KOPT-K1 (cell line): Measurements from ENCODE around the gene ST14.
"Not testable (repeated sequence)": the region's sequence is repeated elsewhere in the genome, so short reads cannot be mapped to it uniquely, and the experiment has no call there.

ENCODE experiments used
- H3K27ac ChIP-seq: fragments of 200-600 bp; sonication (generic); 2 replicates; pipeline ENCODE4 v1.5.1; 2016; ENCODE audit warnings: antibody characterized with exemption, mild to moderate bottlenecking, low read depth, low read length; ENCODE audit not compliant: poor library complexity, severe bottlenecking
- H3K36me3 ChIP-seq: fragments of 200-600 bp; sonication (generic); 2 replicates; pipeline ENCODE4 v1.5.1; 2017; ENCODE audit warnings: antibody characterized with exemption, mild to moderate bottlenecking, low read length, moderate library complexity; ENCODE audit not compliant: insufficient read depth
- H3K9me3 ChIP-seq: fragments of 200-600 bp; sonication (generic); 2 replicates; pipeline ENCODE4 v1.5.1; 2017; ENCODE audit warnings: antibody characterized with exemption, low read length, mild to moderate bottlenecking; ENCODE audit not compliant: insufficient read depth, poor library complexity, severe bottlenecking

ST14 gene

DNA sequence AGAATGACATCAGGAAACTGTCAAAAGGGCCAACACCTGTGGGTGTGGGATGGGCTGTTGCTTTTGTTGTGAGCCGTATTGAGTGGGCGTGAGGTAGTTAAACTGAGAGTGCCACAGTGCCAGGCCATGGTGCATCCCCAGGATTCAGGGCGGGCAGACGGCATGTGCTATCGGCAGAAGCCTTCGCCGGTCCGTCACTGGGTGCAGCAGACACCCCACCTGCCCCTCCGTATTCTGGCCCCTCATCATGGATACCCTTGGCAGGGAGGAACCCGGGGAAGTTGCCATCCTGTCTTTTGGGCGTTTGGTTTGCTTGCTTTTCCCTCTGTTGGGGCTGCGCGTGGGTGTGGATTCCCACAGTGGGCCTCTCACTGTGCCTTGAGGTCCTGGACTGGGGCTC lies 27.5 kb downstream of the ST14 start:
- H3K27ac ChIP-seq = no peak overlapping the region
- H3K36me3 ChIP-seq = no peaks in the 10 kb centered on the region
- H3K9me3 ChIP-seq = no peaks in the 10 kb centered on the region

GRCh38 chr11:130188047-130188446 lies 28.5 kb downstream of the ST14 start:
- Histone ChIP-seq H3K9me3 (no peaks in the 10 kb centered on the region), H3K36me3 (no peaks in the 10 kb centered on the region), H3K27ac (no peak overlapping the region)

- H3K36me3 ChIP-seq = no peaks in the 10 kb centered on the region
These were observed 29.2 kb downstream of the ST14 start for GRCh38 chr11:130188585-130189347.

DNA sequence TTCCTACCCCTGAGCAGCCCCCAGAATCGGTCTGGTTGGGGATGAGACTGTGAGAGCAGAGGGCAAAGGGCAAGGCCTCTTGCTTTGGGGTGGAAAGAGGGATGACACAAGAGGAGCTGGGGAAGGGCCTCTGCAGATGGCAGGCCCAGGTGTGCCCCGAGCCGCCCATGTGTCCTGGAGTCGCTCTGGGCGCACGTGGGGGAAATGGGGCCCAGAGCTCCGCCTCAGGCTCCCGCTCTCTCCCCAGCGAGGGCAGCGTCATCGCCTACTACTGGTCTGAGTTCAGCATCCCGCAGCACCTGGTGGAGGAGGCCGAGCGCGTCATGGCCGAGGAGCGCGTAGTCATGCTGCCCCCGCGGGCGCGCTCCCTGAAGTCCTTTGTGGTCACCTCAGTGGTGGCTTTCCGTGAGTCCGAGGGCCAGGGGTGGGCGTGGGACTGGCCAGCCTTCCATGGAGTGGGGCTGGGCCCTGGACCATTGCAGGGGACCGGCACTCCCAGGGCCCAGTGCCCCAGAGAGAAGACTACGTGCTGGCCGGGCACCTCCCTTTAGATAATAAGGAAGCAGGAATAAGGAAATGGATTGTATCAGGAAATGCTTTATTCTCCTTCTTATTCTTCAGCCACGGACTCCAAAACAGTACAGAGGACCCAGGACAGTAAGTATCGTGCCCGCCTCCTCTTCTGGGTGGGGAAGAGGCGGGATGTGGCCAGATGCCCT lies 30.1 kb downstream of the ST14 start:
- H3K9me3 ChIP-seq = no peaks in the 10 kb centered on the region
- H3K27ac ChIP-seq = no peak overlapping the region
- no peaks in the 10 kb centered on the region for H3K36me3 ChIP-seq

More at GRCh38 chr11:130188585-130189347, 29.2 kb downstream of the ST14 start:
- H3K9me3 ChIP-seq = no peaks in the 10 kb centered on the region
- H3K27ac ChIP-seq = no peak overlapping the region

DNA sequence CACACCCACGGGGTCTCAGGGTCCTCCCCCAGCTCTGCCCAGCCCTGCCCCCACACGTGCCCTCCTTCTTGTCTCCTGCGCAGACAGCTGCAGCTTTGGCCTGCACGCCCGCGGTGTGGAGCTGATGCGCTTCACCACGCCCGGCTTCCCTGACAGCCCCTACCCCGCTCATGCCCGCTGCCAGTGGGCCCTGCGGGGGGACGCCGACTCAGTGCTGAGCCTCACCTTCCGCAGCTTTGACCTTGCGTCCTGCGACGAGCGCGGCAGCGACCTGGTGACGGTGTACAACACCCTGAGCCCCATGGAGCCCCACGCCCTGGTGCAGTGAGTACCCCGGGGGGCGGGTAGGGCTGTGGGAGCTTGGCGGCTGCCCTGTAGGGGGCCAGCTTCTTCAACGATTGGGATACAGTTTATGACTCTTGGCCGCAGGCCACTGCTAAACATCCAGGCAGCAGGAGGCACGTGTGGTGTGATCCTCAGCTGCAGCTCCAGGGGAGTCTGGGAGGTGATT lies 30.8 kb downstream of the ST14 start:
- Histone ChIP-seq H3K36me3 (no peaks in the 10 kb centered on the region), H3K27ac (no peak overlapping the region), H3K9me3 (no peaks in the 10 kb centered on the region)

GRCh38 chr11:130191896-130192295 lies 32.3 kb downstream of the ST14 start:
- no peaks in the 10 kb centered on the region for H3K9me3 ChIP-seq
- H3K27ac ChIP-seq = no peak overlapping the region
- H3K36me3 ChIP-seq = no peaks in the 10 kb centered on the region

DNA sequence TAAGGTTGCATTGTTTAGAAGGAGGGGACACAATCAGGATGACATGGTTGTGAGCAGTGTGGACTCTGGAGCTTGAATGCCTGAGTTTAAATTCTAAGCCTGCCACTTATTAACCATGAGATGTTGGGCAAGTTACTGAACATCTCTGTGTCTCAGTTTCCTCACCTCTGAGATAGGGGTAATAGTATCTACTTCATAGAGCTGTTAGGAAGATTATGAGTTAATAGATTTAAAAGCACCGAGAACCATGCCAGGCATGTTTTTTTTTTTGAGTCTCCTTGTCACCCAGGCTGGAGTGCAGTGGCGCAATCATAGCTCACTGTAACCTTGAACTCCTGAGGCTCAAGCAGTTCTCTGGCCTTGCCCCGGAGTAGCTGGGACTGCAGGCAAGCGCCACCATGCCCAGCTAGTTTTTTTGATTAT lies 33.3 kb downstream of the ST14 start:
- H3K27ac ChIP-seq = no peak overlapping the region
- H3K9me3 ChIP-seq = no peaks in the 10 kb centered on the region
- H3K36me3 ChIP-seq = no peaks in the 10 kb centered on the region

DNA sequence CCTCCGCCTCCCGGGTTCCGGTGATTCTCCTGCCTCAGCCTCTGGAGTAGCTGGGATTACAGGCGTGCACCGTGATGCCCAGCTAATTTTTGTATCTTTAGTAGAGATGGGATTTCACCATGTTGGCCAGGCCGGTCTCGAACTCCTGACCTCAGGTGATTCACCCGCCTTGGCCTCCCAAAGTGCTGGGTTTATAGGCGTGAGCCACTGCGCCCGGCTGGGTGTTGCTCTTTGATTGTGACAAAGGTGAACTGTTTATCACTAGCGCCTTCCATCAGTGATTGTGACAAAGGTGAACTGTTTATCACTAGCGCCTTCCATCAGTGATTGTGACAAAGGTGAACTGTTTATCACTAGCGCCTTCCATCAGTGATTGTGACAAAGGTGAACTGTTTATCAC lies 34.0 kb downstream of the ST14 start:
- H3K36me3 ChIP-seq, H3K27ac ChIP-seq, H3K9me3 ChIP-seq: not testable (repeated sequence)

GRCh38 chr11:130194241-130195023 lies 34.9 kb downstream of the ST14 start:
- Histone ChIP-seq H3K36me3 (no peaks in the 10 kb centered on the region), H3K27ac (no peak overlapping the region), H3K9me3 (no peaks in the 10 kb centered on the region)

DNA sequence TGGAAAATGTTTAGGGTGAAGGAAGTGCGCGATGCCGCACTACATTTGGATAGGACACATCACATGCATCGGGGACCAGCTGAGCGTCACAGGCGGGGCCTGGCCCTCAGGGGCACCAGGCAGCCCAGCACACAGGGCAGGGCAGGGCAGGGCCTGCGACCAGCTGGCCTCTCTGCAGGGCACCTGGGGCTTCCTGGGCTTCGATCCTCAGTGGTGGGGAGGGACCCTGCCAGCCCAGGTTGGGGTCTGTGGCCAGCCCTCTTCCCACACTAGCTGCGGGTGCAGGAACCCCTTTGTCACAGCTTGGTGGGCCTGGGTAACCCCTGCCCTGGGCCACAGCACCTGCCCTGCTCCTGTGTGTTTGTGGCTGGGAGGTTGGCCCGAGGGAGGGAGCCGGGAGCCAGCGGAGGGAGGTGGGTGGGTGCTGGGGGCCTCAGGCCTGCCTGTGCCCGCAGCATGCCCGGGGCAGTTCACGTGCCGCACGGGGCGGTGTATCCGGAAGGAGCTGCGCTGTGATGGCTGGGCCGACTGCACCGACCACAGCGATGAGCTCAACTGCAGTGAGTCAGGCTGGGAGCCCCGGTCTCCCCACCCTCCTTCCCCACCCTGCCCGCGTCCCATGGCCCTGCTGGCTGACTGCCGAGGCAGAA lies 37.9 kb downstream of the ST14 start:
- H3K9me3 ChIP-seq = no peaks in the 10 kb centered on the region
- H3K27ac ChIP-seq = no peak overlapping the region
- H3K36me3 ChIP-seq = no peaks in the 10 kb centered on the region

GRCh38 chr11:130198292-130198691 lies 38.7 kb downstream of the ST14 start:
- Histone ChIP-seq H3K36me3 (no peaks in the 10 kb centered on the region), H3K27ac (no peak overlapping the region)

DNA sequence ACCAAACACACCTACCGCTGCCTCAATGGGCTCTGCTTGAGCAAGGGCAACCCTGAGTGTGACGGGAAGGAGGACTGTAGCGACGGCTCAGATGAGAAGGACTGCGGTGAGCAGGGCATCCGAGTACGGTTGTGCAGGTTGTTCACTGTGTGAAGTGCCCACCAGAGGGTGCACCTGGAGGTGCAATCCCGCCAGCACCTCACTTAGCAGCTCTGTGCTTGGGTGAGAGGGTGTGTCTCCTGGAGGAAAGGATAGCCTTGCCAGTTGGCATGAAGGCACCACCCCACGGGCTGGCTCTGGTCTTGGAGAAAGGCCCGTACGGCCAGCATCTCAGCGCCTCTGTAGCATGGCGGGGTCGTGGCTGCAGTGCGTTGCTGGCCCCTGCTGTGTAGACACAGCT lies 39.4 kb downstream of the ST14 start:
- H3K36me3 ChIP-seq = no peaks in the 10 kb centered on the region
- no peaks in the 10 kb centered on the region for H3K9me3 ChIP-seq

More at GRCh38 chr11:130198292-130198691, 38.7 kb downstream of the ST14 start:
- H3K9me3 ChIP-seq = no peaks in the 10 kb centered on the region

DNA sequence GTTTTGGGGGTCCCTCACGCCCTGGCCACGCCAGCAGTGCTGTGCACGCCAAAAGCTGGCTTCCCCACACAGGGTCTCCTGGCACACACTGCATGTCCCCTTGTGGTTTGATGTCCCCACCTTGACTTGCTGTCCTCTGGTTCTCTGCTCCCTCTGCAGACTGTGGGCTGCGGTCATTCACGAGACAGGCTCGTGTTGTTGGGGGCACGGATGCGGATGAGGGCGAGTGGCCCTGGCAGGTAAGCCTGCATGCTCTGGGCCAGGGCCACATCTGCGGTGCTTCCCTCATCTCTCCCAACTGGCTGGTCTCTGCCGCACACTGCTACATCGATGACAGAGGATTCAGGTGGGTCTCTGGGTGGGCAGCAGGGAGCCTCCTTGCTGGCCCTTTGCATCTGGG lies 40.2 kb downstream of the ST14 start:
- H3K36me3 ChIP-seq = no peaks in the 10 kb centered on the region
- H3K9me3 ChIP-seq = no peaks in the 10 kb centered on the region
- no peak overlapping the region for H3K27ac ChIP-seq

More for the DNA sequence above, 39.4 kb downstream of the ST14 start:
- no peak overlapping the region for H3K27ac ChIP-seq

- Histone ChIP-seq H3K36me3 (no peaks in the 10 kb centered on the region), H3K27ac (no peak overlapping the region), H3K9me3 (no peaks in the 10 kb centered on the region)
These were observed 41.4 kb downstream of the ST14 start for GRCh38 chr11:130201026-130201425.
